HepG2 (cell line): Measurements from ENCODE around the gene PARN. TPM values are rescaled to one million over a fixed set of nuclear protein-coding genes. Genes with fewer than 3 reads are reported as not detected.
A peak's percentile ranks its signal among the peaks of the same experiment; 100 is the strongest.

Source experiments
- ATAC-seq: fragments of 200-7000 bp; cut with Tn5 transposase; 3 replicates; pipeline ENCODE4 v1.9.1; 2020; ENCODE audit warnings: mild to moderate bottlenecking, moderate library complexity
- BruUV-seq: library from RNA; stranded (reverse); fragments of 400-500 nt; replicated peaks from 2 replicates; lab custom pipeline; 2021; lab: Mats Ljungman, UMichigan
- CTCF ChIA-PET: fragments of 300-600 bp; formaldehyde crosslinking; extraction: SDS; loops from one replicate; lab custom pipeline; 2021; ENCODE audit warnings: low total read pairs, inconsistent platforms, low intra/inter-chr PET ratio; lab: Yijun Ruan, JAX
- POLR2A ChIA-PET: fragments of 350-600 bp; sonication (Branson Sonifier 250); formaldehyde crosslinking; loops from one replicate; lab custom pipeline; 2020; ENCODE audit warnings: antibody characterized with exemption, inconsistent platforms; lab: Yijun Ruan, JAX
- DNase-seq: peaks from one replicate; pipeline ENCODE4 v3.0.0-alpha.2; 2015; ENCODE audit warnings: low spot score
- FAIRE-seq: peaks from 3 replicates; lab custom pipeline; 2011; peaks lifted over from hg19 to GRCh38; lab: Jason Lieb, UNC
- H2AFZ ChIP-seq: one replicate; pipeline ENCODE4 v1.6.1; 2011; ENCODE audit warnings: low read length, inconsistent platforms
- H3K27ac ChIP-seq: fragments of 300-600 bp; 3 replicates; pipeline ENCODE4 v1.8.0; 2011; ENCODE audit warnings: mixed run types, mild to moderate bottlenecking, mixed read lengths, low read length, inconsistent platforms; ENCODE audit not compliant: insufficient read depth; ENCODE audit errors: extremely low read length
- H3K27me3 ChIP-seq, 2 experiments: fragments of 200-600 bp in 1 of 2; 2 replicates in 1 of 2; 3 replicates in 1 of 2; pipeline versions ENCODE4 v1.6.0 to v1.8.0; 2011; ENCODE audit warnings: low read length in 2 of 2, mild to moderate bottlenecking in 2 of 2, moderate library complexity in 2 of 2, inconsistent platforms in 1 of 2; ENCODE audit not compliant: insufficient read depth in 2 of 2, control insufficient read depth in 1 of 2
- H3K36me3 ChIP-seq, 2 experiments: fragments of 200-600 bp in 1 of 2; replicated peaks in 1 of 2; 2 replicates in 1 of 2; 3 replicates in 1 of 2; pipeline versions ENCODE4 v1.5.1 to v1.8.0; 2011; ENCODE audit warnings: low read length in 2 of 2, inconsistent platforms in 1 of 2; ENCODE audit not compliant: insufficient read depth in 2 of 2, control insufficient read depth in 1 of 2
- H3K4me1 ChIP-seq: 2 replicates; pipeline ENCODE4 v1.5.1; 2012; ENCODE audit warnings: low read length, inconsistent platforms; ENCODE audit not compliant: insufficient read depth
- H3K4me2 ChIP-seq: 2 replicates; pipeline ENCODE4 v1.6.0; 2011; ENCODE audit warnings: low read depth, low read length, inconsistent platforms
- H3K4me3 ChIP-seq, 3 experiments: fragments of 200-600 bp in 1 of 3; sonication (generic), shearing (Covaris generic) in 1 of 3; replicated peaks in 1 of 3; 2 replicates each; pipeline ENCODE4 v1.5.1; 2011 to 2016; ENCODE audit warnings: low read length in 3 of 3, inconsistent platforms in 2 of 3, low read depth in 2 of 3, mild to moderate bottlenecking in 2 of 3, control low read depth in 1 of 3, mixed read lengths in 1 of 3; ENCODE audit not compliant: insufficient read depth in 1 of 3
- H3K79me2 ChIP-seq: one replicate; pipeline ENCODE4 v1.6.1; 2011; ENCODE audit warnings: low read length, inconsistent platforms; ENCODE audit not compliant: insufficient read depth
- H3K9ac ChIP-seq: 2 replicates; pipeline ENCODE4 v1.6.0; 2011; ENCODE audit warnings: mild to moderate bottlenecking, low read depth, low read length, inconsistent platforms; ENCODE audit not compliant: insufficient read depth
- H3K9me3 ChIP-seq: 2 replicates; pipeline ENCODE4 v1.5.1; 2012; ENCODE audit warnings: mild to moderate bottlenecking, low read length
- H4K20me1 ChIP-seq: 2 replicates; pipeline ENCODE4 v1.6.0; 2011; ENCODE audit warnings: inconsistent platforms, mild to moderate bottlenecking, low read length, moderate library complexity; ENCODE audit not compliant: insufficient read depth
- HES4 ChIP-seq: sonication (generic); formaldehyde crosslinking; IDR thresholded peaks from 2 replicates; pipeline ENCODE4 v1.9.0; 2021; ENCODE audit warnings: mild to moderate bottlenecking, missing genetic modification reagents, borderline replicate concordance
- MYC ChIP-seq: sonication (generic); formaldehyde crosslinking; IDR thresholded peaks from 2 replicates; pipeline ENCODE4 v1.9.0; 2021; ENCODE audit warnings: missing genetic modification reagents, borderline replicate concordance
- NFKB2 ChIP-seq: sonication (generic); formaldehyde crosslinking; IDR thresholded peaks from 2 replicates; pipeline ENCODE4 v1.4.0; 2020; ENCODE audit warnings: missing genetic modification reagents, borderline replicate concordance
- NFYC ChIP-seq: IDR thresholded peaks from 2 replicates; pipeline ENCODE4 v1.6.1; 2016; ENCODE audit warnings: missing genetic modification reagents, missing compliant biosample characterization
- RELA ChIP-seq: sonication (generic); formaldehyde crosslinking; IDR thresholded peaks from 2 replicates; pipeline ENCODE4 v1.4.0; 2020; ENCODE audit warnings: missing genetic modification reagents
- TBX2 ChIP-seq: sonication (generic); formaldehyde crosslinking; IDR thresholded peaks from 2 replicates; pipeline ENCODE4 v1.5.0; 2020; ENCODE audit warnings: missing genetic modification reagents, mild to moderate bottlenecking, borderline replicate concordance
- TEAD3 ChIP-seq: optimal IDR thresholded peaks from 2 replicates; pipeline ENCODE3; 2016; ENCODE audit warnings: borderline replicate concordance
- ZFYVE20 ChIP-seq: sonication (generic); formaldehyde crosslinking; IDR thresholded peaks from 2 replicates; pipeline ENCODE4 v1.8.0; 2023; ENCODE audit warnings: low read depth, mild to moderate bottlenecking, moderate library complexity, missing genetic modification reagents, borderline replicate concordance
- ZMYM3 ChIP-seq: sonication (generic); formaldehyde crosslinking; IDR thresholded peaks from 2 replicates; pipeline ENCODE4 v1.5.1; 2020; ENCODE audit warnings: mild to moderate bottlenecking, missing genetic modification reagents
- ZNF263 ChIP-seq: sonication (generic); formaldehyde crosslinking; IDR thresholded peaks from 2 replicates; pipeline ENCODE4 v1.4.0; 2020; ENCODE audit warnings: missing genetic modification reagents
- ZNF788 ChIP-seq: sonication (generic); formaldehyde crosslinking; IDR thresholded peaks from 2 replicates; pipeline ENCODE4 v1.5.0; 2020; ENCODE audit warnings: mild to moderate bottlenecking, missing genetic modification reagents, borderline replicate concordance
- ZNF850 ChIP-seq: sonication (generic); formaldehyde crosslinking; conservative IDR thresholded peaks from 2 replicates; pipeline ENCODE4 v1.9.0; 2021; ENCODE audit warnings: mild to moderate bottlenecking, missing genetic modification reagents
- WGBS: methylation state at CpG from one replicate; pipeline ENCODE4 v1.1.6; 2017; ENCODE audit warnings: low lambda C conversion rate; 5-methylcytosine and 5-hydroxymethylcytosine counted together
- in situ Hi-C: cut with HindIII; loops from 2 replicates; pipeline ENCODE4 v1.10.0; 2017; ENCODE audit warnings: low pct_unique_long_range_greater_than_20kb; ENCODE audit not compliant: extremely low pct_ligation_motif_present
- intact Hi-C: fragments of 100-400 bp; cut with micrococcal nuclease; formaldehyde crosslinking; loops from one replicate; pipeline ENCODE4 v1.10.0; 2022; ENCODE audit not compliant: unreplicated experiment
- polyA plus RNA-seq, 8 experiments: library from polyadenylated mRNA; depleted of rRNA in 3 of 8; stranded (reverse) in 7 of 8; unstranded in 1 of 8; fragments of >200 nt; fragmentation: Illumina TruSeq in 4 of 8; extraction: Trizol in 4 of 8; gene quantifications; 2 replicates each; pipeline versions ENCODE4 v1.2.1 to v1.2.3, GENCODE V29; 2011 to 2016; ENCODE audit warnings: low read depth in 4 of 8, missing spikeins in 1 of 8, mixed read lengths in 1 of 8; ENCODE audit not compliant: insufficient read depth in 1 of 8
- total RNA-seq, 5 experiments: library from RNA; depleted of rRNA; stranded (reverse); fragments of >200 nt; fragmentation: Illumina TruSeq; extraction: Trizol; gene quantifications; 2 replicates each; pipeline ENCODE4 v1.2.3, GENCODE V29; 2016; ENCODE audit warnings: low read depth in 1 of 5
- TF ChIP-seq, protein P1 (sequence below): sonication (generic); formaldehyde crosslinking; IDR thresholded peaks from 2 replicates; pipeline ENCODE4 v1.4.0; 2020; ENCODE audit warnings: missing genetic modification reagents
- TF ChIP-seq, protein P2 (sequence below): sonication (generic); formaldehyde crosslinking; IDR thresholded peaks from 2 replicates; pipeline ENCODE4 v1.4.0; 2020; ENCODE audit warnings: mild to moderate bottlenecking, missing genetic modification reagents
- TF ChIP-seq, protein P3 (sequence below): sonication (generic); formaldehyde crosslinking; IDR thresholded peaks from 2 replicates; pipeline ENCODE4 v1.4.0; 2020; ENCODE audit warnings: mild to moderate bottlenecking, missing genetic modification reagents

Gene PARN
- total and polyA plus RNA-seq, 2 of the 13 experiments (the other 11 are each of a cell fraction or from before 2014, with no cell fraction given) = 13.3 to 47.6 TPM

DNA sequence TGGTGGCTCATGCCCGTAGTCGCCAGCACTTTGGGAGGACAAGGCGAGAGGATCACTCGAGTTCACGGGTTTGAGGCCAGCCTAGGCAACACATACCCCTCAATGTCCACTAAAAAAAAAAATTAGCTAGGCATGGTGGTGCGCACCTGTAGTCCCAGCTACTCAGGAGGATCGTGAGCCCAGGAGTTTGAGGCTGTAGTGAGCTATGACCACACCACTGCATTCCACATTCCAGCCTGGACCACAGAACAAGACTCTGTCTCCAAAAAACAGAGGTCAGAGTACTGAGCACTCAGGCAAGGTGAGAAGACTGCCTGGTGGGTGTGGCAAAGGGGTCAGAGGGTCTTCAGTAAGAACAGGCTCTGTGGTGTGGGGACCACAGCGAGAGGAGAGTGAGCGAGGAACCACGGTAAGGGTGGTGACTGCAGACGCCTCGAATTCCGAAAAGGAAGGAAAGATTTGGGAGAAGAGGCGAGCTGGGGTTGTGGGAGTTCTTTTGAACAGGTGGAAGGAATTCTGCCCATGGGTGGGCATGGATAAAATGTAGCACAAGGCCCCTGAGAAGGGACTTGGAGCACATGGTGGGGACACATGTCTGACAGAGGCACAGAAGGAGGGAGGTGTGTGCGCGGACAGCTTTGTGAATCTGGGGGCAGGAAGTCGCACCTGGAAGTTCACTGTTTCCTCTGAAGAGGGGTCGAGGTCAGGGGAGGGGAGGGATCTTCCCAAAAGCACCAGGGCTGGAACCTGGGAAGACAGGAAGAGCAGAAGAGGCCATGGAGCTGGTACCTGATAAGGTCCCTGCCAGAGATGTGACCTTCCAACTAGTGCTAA is 134.6 kb downstream of the PARN start:
- intact Hi-C loops (no loop called here), in situ Hi-C loops (no loop called here)
- Histone ChIP-seq H4K20me1 (no peaks in the 10 kb centered on the region), H3K9me3 (no peaks in the 10 kb centered on the region), H3K4me2 (no peak overlapping the region), H3K27me3 (no peaks in the 10 kb centered on the region), H3K79me2 (peaks cover 2% of the 10 kb centered on the region), H3K36me3 (peaks cover 0 to 4% of the 10 kb centered on the region in 2 experiments; a peak in 1 of 5 replicates), H3K27ac (peak overlapping the region; percentile 17), H3K9ac (no peak overlapping the region), H3K4me3 (no peak overlapping the region), H2AFZ (no peak overlapping the region), H3K4me1 (peaks cover 86% of the 10 kb centered on the region)
- no peak for ATAC-seq
- CTCF ChIA-PET = no interaction called here
- POLR2A ChIA-PET = interaction anchor here (1.0 kb wide), 1 partner anchor 16 kb away, joined by 3 read pairs; no protein-coding TSS in a partner anchor
- no peak for DNase-seq
- WGBS = 93% methylated on average over 18 of the region's 18 CpGs
- FAIRE-seq = no peak
- no TSS peak for BruUV-seq
- TF ChIP-seq TBX2 (CRISPR knock-in tag) (peak; percentile 57; the same call in 1 of the 2 replicates), ZNF850 (no peak), ZMYM3 (CRISPR knock-in tag) (peak; percentile 72), RELA (no peak), TEAD3 (CRISPR knock-in tag) (peak; percentile 60), HES4 (CRISPR knock-in tag) (no peak), NFYC (CRISPR knock-in tag) (no peak), MYC (CRISPR knock-in tag) (0 out of 2 replicates have a peak, but pooled peaks have one; percentile 18), ZFYVE20 (CRISPR knock-in tag) (peak; percentile 52; the same call in 1 of the 2 replicates), ZNF788 (CRISPR knock-in tag) (0 out of 2 replicates have a peak, but pooled peaks have one; percentile 18), ZNF263 (0 out of 2 replicates have a peak, but pooled peaks have one; percentile 19), NFKB2 (CRISPR knock-in tag) (0 out of 2 replicates have a peak, but pooled peaks have one; percentile 14)
- TF ChIP-seq, protein P1, sequence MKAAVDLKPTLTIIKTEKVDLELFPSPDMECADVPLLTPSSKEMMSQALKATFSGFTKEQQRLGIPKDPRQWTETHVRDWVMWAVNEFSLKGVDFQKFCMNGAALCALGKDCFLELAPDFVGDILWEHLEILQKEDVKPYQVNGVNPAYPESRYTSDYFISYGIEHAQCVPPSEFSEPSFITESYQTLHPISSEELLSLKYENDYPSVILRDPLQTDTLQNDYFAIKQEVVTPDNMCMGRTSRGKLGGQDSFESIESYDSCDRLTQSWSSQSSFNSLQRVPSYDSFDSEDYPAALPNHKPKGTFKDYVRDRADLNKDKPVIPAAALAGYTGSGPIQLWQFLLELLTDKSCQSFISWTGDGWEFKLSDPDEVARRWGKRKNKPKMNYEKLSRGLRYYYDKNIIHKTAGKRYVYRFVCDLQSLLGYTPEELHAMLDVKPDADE = no peak
- TF ChIP-seq, protein P2, sequence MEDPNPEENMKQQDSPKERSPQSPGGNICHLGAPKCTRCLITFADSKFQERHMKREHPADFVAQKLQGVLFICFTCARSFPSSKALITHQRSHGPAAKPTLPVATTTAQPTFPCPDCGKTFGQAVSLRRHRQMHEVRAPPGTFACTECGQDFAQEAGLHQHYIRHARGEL (CRISPR knock-in tag) = no peak
- TF ChIP-seq, protein P3, sequence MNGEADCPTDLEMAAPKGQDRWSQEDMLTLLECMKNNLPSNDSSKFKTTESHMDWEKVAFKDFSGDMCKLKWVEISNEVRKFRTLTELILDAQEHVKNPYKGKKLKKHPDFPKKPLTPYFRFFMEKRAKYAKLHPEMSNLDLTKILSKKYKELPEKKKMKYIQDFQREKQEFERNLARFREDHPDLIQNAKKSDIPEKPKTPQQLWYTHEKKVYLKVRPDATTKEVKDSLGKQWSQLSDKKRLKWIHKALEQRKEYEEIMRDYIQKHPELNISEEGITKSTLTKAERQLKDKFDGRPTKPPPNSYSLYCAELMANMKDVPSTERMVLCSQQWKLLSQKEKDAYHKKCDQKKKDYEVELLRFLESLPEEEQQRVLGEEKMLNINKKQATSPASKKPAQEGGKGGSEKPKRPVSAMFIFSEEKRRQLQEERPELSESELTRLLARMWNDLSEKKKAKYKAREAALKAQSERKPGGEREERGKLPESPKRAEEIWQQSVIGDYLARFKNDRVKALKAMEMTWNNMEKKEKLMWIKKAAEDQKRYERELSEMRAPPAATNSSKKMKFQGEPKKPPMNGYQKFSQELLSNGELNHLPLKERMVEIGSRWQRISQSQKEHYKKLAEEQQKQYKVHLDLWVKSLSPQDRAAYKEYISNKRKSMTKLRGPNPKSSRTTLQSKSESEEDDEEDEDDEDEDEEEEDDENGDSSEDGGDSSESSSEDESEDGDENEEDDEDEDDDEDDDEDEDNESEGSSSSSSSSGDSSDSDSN = 0 out of 2 replicates have a peak, but pooled peaks have one; percentile 31
